ENCODE results near the gene DNAI1.
A peak's percentile ranks its signal among the peaks of the same experiment; 100 is the strongest.
"Not testable (repeated sequence)": the region's sequence is repeated elsewhere in the genome, so short reads cannot be mapped to it uniquely, and the experiment has no call there.

Gene DNAI1

DNA sequence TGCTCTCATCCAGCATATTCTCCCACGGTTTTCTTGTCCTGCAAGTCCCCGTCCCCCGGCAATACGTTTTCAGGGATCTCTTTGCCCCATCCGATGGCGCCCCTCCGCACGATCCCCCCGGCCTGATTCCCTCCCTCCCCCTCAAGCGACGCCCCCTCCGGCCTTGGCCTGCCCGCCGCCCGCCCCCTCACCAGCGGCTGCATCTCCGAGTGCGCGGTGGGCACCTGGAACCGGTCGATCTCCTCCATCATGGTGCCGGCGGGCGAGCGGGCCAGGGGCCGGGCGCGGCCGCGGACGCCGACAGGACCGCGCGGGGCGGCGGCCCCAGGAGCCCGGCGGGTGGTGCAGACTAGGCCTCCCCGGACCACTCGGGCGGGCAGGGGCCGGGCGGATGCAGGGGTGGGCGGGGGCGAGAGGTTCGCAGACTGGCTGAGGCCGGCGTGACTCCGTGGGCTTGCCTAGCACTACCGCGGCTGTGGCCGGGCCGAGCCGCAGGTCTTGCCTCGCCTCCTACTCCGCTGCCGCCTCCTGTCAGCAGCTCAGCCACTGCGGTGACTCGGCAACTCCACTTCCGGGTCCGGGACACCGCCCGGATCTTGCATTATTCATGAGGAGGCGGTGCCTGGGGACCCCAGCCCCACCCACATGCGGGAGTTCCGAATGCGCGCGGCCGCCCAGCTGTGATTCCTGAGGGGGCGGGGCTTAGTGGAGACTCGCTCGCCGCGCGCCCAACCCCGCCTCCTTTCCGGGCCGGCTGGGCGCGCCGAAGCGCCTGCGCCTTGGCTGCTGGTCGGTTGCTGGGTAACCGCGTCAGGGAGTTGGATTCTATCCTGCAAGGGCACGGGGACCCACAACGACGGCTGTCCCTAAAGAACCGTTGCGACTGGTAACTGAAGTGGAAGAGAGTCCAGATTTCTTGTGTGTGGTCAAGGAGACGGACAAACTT is at the start of gene DNAI1, which contains the start of gene FAM219A:
DNAI1 (plus strand) TSS at position 793 of the 946 bp plus-strand sequence. CDS start 201 bp downstream, outside the sequence.
FAM219A (minus strand) TSS at position 558 of the 946 bp plus-strand sequence; CDS start at position 251, 307 bp downstream.
- peak; percentile 99 for DNase-seq (ENCODE audit: low spot score)

DNA sequence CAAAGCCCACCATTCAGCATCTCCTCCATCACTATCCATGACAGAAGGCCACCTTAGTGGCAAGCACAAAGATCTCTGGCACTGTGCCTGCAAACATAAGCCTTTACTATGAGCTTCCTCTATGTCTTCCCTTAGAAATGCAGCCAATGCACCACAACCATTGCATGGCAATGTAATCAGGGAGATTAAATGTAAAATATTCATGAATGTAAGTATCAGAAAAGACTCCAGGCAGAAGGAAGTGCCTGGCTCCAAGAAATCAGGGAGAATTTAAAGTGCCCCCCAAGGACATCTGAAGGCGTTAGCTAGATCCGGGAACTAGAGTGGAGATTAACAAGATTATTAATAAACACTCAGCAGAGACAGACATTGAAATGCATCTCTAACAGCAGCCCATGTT is 49.5 kb upstream of the DNAI1 start:
- DNase-seq (ENCODE audit: low spot score), result no peak

DNA sequence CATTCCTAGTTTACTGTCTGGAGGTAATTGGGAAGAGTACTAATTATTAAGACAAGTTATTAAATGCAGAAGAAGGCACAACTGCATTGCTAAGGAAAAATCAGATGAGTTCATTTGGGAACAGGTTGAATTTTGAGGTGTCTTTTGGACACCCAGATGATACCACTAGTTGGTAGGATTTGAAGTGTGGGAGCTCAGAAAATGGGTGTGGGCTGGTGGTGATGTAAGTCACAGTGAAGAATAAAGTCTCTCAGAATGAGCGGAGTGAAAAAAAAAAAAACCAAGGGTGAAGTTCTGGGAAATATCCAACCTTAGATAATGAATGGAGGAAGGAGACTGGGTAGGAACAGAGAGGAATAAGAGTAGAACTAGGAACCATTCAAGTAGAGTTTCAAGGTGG is 46.3 kb upstream of the DNAI1 start:
- no peak for DNase-seq (ENCODE audit: low spot score)

DNA sequence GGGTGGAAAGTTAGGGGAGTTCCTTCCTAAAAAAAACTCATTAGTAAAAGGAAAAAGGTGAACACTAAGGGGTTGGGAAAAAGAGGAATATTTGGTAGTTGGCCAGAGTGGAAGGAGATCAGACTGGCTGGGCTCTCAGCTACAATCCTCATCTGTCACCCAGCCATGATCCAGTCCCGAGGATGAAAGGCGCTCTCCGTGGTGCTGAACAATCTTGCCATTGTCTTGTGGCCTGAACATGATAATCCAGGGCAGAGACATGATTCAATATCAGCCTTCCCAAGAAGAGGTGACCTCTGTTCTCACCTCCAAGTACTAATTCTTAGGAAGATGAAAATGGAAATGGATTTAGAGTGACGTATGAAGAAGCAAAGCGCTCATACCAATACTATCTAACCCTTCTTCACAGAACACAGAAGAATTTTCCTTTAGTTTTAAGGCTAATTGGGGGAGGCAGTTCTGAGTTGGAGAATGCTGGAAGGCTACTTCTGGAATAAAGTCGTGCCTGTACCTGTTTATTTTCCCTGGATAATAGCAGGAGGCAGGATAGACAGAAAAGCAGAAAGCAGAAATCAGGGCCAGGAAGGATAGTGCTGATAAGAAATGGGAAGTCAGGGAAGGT is 45.3 kb upstream of the DNAI1 start:
- DNase-seq (ENCODE audit: low spot score), result peak; percentile 62

DNA sequence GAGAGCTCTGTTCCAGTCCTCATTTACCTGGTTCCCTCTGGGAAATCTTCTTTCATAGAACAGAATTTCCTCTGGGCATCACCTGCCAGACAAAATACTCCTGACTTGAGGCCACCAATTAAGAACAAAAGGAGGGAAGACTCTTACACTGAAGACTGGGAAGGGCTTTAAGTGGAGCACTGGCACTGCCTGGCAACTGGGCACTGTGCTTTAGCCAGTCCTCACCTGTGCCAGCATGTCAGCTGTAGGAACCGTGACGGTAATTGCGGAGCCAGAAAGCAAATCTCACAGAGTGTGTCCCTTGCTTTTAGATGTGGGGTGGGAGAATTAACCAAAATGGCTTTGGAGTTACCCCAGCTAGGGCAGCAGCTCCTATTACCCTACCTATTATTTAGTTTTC is 40.9 kb upstream of the DNAI1 start:
- no peak for DNase-seq (ENCODE audit: low spot score)

DNA sequence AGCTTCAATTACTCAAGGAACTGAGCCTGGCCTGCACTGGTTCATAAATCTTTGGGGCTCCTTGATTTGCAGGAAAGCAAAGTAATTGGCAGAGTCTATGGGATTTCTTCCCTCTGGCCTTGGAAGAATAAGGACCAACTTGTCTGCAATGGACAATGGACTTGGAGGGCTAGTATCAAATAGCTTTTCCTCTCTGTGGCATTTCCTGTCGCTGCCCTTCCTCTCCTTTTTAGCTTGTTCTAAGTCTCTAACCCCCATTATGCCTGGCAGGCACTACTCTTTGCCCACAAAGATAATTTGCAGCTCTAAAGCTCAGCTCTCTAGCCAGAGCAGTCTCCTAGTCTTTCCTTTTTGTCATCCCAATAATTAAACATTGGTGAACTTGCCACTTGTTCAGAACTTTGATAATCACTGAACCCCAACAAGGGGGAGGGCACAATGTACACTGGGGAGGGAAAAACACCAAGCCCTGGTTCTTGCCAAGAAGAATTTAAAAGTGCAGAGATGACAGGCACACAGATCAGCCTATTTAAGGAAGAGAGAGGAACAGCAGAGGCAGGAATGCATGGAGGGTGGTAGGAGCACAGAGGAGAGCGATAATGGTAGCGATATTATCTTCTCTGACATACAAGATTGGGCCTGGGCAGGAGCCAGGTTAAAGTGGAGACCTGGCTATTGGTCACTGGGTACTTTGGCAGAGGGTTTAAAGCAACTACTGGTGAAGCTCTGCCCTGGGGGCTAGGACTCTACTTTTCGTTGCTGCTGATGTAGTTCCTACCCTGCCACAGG is 38.7 kb upstream of the DNAI1 start:
- DNase-seq (ENCODE audit: low spot score), result no peak

DNA sequence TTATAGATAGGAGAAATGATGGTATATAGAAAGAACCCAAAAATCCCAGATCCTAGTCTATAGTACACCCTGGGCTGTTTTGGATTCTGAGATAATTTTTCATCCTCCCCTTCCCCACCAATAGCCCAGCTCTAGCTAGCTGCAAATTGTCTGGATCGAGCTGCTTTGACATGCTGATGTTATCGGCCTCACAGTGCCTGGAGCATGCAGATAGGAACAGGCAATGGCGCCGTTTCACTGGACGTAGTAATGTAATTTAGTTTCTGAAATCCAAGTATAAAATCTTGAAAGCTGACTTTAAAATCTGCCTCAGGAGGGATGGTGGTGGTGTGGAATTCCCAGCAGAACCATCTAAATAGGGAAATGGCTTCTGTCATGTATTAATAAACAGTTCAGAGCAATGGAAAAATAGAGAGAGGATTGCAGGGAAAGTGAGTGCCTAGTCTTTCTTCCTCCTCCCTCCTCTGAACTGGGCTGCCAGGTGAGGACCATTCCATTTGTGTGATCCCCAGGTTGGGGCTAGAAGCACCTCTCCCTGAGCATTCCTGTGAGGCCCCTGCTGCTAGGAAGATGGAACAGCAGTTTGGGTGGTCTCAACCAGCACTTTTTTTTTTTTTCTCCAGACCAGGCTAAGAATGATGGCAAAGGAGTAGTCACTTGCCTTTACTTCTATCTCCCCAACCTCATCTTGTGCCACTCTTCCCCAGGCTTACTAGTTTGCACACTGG is 32.1 kb upstream of the DNAI1 start:
- no peak for DNase-seq (ENCODE audit: low spot score)

DNA sequence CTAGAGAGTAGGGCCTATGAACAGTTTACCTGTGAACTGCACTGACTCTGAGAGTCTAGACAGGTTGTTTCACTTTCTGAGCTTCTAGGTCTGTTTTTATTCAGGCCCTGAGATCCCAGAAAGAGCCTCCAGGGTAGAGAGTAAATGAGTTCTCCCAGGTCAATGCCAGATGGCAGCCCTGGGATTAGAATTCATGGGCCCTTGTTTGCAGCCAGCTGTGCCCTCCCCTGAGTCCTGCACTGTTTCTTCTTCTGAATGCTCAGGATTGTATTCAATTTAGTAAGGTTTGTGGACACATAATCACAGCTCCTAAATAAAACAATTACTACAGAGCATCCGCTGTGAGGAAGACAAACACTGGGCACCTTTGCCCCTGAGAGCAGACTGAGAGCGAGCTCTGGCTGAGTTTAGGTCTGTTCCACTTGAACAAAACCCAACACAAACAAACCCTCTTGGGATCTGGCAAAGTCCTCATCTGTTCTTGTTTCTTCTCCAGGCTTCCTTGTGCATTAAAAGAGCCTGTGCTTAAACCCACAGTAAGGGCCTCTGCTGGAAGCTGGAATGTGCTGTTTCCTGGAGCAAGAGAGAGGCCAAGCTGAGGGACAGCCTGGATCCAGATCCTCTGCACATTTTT is 30.2 kb upstream of the DNAI1 start:
- no peak for DNase-seq (ENCODE audit: low spot score)

DNA sequence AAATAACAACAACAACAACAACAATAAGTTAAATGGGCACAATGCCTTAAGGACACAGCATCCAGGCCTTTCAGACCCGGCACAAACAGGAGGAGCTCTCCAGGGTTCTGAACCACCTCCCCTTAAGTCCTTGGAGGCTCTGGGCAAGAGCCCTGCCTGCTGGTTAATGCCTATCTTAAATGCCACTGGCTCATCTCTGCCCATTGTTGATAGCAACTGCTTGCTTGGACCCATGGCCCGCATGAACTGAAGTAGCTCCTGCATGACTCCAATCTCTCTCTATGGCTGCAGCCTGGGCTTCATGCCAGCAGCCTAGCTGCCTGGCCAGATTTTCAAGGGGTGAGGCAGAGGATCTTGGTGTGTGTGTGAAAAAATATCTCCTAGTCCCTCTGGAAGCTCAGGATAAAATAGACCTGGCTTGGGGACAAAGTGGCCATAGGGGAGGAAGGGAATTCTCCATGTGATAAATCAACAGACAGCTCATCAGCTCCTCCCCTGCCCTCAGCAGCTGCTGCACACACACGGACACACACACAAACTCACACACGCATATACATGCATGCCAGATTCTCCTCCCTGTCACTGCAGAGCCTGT is 27.7 kb upstream of the DNAI1 start:
- DNase-seq (ENCODE audit: low spot score), result peak; percentile 81

DNA sequence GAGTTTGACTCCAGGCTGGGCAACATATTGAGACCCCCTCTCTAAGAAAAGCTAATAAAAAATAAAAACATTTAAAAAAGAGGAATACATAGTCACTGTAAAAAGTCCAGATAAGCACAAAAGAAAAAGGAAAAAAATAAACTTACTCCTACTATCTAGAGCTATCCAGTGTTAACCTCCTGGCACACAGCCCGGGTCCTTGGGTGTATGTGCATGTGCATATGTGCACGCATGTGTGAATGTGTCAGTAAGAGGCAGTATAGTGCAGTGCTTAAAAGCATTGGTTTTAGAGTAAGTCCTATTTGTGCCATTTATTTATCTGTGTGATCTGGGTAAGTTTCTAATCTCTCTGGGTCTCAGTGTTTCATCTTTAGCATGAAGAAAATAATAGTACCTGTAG is 26.9 kb upstream of the DNAI1 start:
- no peak for DNase-seq (ENCODE audit: low spot score)

DNA sequence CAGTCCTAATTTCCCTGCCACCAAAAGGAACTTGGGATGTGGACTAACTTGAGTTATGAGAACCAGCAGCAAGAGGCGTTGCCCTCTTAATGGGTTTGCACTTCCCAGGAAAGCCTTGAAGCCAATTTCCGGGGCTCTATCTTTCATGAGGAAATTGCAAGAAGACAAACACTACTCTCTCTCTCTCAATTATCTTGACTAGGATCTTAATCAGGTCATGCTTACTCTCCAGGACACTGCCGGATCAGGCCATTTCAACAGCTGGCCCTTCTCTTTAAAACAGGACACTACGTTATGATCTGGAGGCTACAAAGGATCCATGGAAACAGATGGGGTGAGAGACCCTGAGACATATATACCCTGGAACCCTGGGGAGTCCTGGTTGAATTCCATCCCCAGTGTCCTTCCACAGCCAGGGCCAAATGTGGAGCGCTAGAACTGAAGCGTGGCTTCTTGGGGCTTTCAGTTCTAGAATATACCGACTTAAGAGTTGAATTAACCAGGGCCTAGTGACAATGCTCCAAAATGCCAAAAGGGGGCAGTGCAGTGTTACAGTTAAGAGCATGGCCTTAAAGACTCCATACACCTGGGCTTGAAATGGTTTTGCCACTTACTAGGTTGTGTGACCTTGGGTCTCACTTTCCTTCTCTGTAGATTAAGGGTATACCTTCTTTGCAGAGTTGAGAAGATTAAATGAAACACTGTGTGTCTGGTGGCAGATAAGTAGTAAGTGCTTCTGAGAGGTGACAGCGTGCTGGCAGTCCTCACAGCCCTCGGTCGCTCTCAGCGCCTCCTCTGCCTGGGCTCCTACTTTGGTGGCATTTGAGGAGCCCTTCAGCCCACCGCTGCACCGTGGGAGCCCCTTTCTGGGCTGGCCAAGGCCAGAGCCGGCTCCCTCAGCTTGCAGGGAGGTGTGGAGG is 21.3 kb upstream of the DNAI1 start:
- peak; percentile 64 for DNase-seq (ENCODE audit: low spot score)

DNA sequence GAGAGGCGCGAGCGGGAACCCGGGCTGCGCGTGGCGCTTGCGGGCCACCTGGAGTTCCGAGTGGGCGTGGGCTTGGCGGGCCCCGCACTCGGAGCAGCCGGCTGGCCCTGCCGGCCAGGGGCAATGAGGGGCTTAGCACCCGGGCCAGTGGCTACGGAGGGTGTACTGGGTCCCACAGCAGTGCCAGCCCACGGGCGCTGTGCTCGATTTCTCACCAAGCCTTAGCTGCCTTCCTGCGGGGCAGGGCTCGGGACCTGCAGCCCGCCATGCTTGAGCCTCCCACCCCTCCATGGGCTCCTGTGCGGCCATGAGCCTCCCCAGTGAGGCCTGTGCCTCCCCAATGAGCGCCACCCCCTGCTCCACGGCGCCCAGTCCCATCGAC is 20.7 kb upstream of the DNAI1 start:
- not testable (repeated sequence) for DNase-seq (ENCODE audit: low spot score)

DNA sequence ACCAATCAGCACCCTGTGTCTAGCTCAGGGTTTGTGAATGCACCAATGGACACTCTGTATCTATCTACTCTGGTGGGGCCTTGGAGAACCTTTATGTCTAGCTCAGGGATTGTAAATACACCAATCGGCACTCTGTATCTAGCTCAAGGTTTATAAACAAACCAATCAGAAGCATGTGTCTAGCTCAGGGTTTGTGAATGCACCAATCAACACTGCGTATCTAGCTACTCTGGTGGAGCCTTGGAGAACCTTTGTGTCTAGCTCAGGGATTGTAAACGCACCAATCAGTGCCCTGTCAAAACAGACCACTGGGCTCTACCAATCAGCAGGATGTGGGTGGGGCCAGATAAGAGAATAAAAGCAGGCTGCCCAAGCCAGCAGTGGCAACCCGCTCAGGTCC is 20.1 kb upstream of the DNAI1 start:
- not testable (repeated sequence) for DNase-seq (ENCODE audit: low spot score)

DNA sequence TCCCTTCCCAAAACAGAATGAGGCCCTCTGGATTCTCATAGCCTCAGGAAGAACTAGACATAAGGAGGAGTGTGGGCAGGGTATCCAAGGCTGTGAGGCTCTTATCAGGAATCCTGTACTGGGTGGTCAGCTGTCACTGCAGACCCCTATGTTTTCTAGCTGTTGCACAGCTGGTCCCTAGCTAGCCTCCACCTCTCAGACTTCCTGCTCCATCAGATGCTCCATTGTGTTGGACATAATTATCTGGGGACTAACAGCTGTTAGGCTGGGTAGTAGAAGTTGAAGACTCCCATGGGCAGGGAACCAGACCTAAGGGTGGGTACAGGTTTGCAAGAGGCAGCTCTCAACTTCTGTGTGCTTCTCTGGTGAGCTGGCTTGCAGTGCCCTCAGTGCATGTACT is 18.6 kb upstream of the DNAI1 start:
- DNase-seq (ENCODE audit: low spot score), result no peak

DNA sequence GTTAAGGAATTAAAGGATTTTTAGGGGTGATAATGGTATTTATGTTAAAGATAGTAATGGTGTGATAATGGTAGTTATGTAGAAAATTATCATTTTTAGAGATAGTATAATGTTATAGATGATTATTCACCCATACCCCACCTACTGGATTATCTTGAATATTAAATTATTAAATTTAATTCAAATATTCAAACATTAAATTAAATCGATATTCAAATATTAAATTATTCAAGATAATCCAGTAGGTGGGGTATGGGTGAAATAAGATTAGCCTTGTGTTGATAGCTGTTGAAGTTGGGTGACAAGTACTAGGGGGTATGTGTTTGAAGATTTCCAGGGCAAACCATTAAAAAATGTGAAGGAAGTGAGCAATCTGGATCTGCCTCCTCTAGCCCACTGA is 15.8 kb upstream of the DNAI1 start:
- no peak for DNase-seq (ENCODE audit: low spot score)

DNA sequence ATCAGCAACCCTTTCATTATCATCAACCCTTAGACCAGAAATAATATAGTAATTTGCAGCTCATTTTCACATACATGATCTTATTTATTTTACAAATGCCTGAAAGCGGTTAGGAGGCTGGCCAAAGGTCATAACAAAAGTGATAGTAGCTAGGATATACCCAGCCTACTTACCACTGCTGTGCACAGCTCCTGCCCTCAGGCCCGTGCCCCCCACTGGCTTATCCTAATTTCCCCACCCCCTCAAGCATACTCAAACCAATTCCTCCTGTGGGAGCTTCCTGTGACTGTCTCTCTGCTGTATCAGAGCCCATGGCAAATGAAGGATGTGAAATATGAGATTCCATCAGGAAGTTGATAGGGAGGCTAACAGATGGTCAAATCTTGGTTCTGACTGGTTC is 15.1 kb upstream of the DNAI1 start:
- DNase-seq (ENCODE audit: low spot score), result no peak

DNA sequence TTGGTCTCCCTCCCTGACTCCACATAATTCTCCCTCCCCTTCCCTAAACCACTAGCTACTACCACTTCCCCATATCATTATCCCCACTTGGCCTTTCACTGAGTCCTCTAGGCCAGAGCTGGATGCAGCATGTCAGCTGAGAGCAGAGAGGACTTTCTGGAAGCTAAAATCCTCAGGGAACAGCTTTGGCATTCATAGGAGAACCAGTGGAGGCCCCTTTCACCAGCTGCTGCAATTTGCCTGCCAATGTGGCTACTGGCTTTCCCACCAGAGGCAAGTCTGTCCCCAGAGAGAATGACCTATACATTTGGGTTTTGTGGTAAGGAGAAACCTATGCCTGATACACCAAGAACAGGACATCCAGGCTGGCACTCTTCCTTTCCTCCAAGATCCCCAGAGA is 14.6 kb upstream of the DNAI1 start:
- no peak for DNase-seq (ENCODE audit: low spot score)

DNA sequence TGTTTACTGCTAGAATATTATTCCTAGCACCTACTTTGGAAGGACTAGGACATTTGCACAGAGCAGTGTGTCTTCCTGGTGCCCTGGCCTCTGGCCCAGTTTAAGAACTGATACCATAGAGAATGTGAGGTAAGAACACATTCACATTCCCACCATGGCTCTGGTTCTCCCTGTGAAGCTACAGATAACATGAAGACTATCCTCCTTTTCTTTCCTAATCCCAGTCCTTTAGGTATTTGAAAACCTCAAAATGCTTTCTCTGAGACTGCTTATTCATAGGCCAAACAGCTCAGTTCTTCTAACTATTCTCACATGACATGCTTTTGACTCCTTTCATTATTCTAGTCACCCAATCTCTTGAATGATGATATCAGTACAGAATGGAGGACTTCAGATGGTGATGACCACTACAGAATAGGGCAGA is 12.1 kb upstream of the DNAI1 start:
- peak; percentile 51 for DNase-seq (ENCODE audit: low spot score)

DNA sequence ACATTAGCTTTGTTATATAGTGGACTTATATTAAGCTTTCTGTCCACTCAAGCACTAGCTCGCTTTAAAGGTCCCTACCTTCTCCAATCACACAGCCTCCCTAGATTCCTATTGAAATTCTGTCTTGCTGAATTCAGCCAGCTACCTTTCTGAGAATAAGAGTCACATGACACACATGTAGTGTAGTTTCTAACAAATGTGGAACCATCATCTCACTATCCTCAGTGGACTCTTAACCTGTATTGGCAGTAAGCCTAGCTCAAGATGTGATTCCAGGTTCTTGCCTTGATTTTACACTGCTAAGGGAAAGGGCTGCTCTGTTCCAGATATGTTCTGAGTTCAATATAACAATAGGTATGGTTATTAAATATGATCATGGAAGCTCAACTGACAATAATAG is 11.7 kb upstream of the DNAI1 start:
- DNase-seq (ENCODE audit: low spot score), result no peak

DNA sequence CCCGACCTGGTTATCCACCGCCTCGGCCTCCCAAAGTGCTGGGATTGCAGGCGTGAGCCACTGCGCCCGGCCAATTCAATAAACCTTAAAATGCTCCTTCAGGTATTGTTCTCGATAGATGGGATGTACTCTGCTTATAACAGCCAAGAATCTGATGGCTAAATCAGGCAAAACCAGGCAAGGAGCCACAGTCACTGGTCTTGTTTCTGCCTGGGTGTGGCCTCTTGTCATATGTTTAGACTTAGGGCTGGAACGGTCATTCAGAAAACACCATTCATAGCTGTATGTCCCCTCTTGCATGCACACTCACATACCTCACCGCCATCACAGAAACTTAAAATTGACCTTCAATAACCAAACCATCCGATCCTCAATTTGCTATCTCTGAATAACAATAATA is 8.0 kb upstream of the DNAI1 start:
- DNase-seq (ENCODE audit: low spot score), result no peak
